Measurements from ENCODE around the gene TRPC3.

Gene TRPC3

GRCh38 chr4:121968859-121969258, 17.0 kb upstream of the TRPC3 start:
- no peak for TF ChIP-seq CTCF (IDR thresholded peaks at IDR 0.05; ENCODE audit: insufficient read depth, low read depth, low read length, missing control alignments)

GRCh38 chr4:121964958-121965357, 13.1 kb upstream of the TRPC3 start:
- TF ChIP-seq CTCF (IDR thresholded peaks at IDR 0.05; ENCODE audit: insufficient read depth, low read depth, low read length, missing control alignments) = no peak
- no peak for DNase-seq (ENCODE audit: low read depth)
- H3K4me3 ChIP-seq (ENCODE audit: low read length) = no peak overlapping the region

More at GRCh38 chr4:121968859-121969258, 17.0 kb upstream of the TRPC3 start:
- DNase-seq (ENCODE audit: low read depth) = no peak
- no peak overlapping the region for H3K4me3 ChIP-seq (ENCODE audit: low read length)

GRCh38 chr4:121960818-121961217, 9.0 kb upstream of the TRPC3 start:
- DNase-seq (ENCODE audit: low read depth) = no peak
- H3K4me3 ChIP-seq (ENCODE audit: low read length) = no peak overlapping the region
- TF ChIP-seq CTCF (IDR thresholded peaks at IDR 0.05; ENCODE audit: insufficient read depth, low read depth, low read length, missing control alignments) = no peak

GRCh38 chr4:121958777-121959176, 6.9 kb upstream of the TRPC3 start:
- no peak overlapping the region for H3K4me3 ChIP-seq (ENCODE audit: low read length)
- no peak for TF ChIP-seq CTCF (IDR thresholded peaks at IDR 0.05; ENCODE audit: insufficient read depth, low read depth, low read length, missing control alignments)
- DNase-seq (ENCODE audit: low read depth) = no peak

- H3K4me3 ChIP-seq (ENCODE audit: low read length) = no peak overlapping the region
- no peak for TF ChIP-seq CTCF (IDR thresholded peaks at IDR 0.05; ENCODE audit: insufficient read depth, low read depth, low read length, missing control alignments)
- DNase-seq (ENCODE audit: low read depth) = no peak
These were observed 5.4 kb upstream of the TRPC3 start for GRCh38 chr4:121957266-121957665.

- no peak for DNase-seq (ENCODE audit: low read depth)
- H3K4me3 ChIP-seq (ENCODE audit: low read length) = no peak overlapping the region
- no peak for TF ChIP-seq CTCF (IDR thresholded peaks at IDR 0.05; ENCODE audit: insufficient read depth, low read depth, low read length, missing control alignments)
These were observed 2.0 kb upstream of the TRPC3 start for GRCh38 chr4:121953860-121954259.

- no peak for DNase-seq (ENCODE audit: low read depth)
- H3K4me3 ChIP-seq (ENCODE audit: low read length) = no peak overlapping the region
- no peak for TF ChIP-seq CTCF (IDR thresholded peaks at IDR 0.05; ENCODE audit: insufficient read depth, low read depth, low read length, missing control alignments)
These were observed 430 bp upstream of the TRPC3 start for GRCh38 chr4:121952290-121952689.

Measured in epithelial cell of esophagus (primary cell).